Esophagus muscularis mucosa (tissue), 4 donors: Measurements from ENCODE around the gene UMPS.
"Not testable (repeated sequence)": the region's sequence is repeated elsewhere in the genome, so short reads cannot be mapped to it uniquely, and the experiment has no call there.

Experiments used
- CTCF ChIP-seq, 3 experiments: fragments of 200-600 bp in 2 of 3; fragments of 450-650 bp in 1 of 3; sonication (generic) in 2 of 3; IDR thresholded peaks; one replicate each; pipeline ENCODE4 v1.5.1; 2017 to 2019; ENCODE audit warnings: antibody characterized with exemption in 3 of 3, mild to moderate bottlenecking in 2 of 3, moderate library complexity in 1 of 3
- EP300 ChIP-seq: sonication (generic); formaldehyde crosslinking; IDR thresholded peaks from one replicate; pipeline ENCODE4 v1.6.1; 2017; ENCODE audit warnings: antibody characterized with exemption
- POLR2A ChIP-seq: fragments of 450-650 bp; IDR thresholded peaks from one replicate; pipeline ENCODE4 v1.6.1; 2017; ENCODE audit warnings: antibody characterized with exemption, moderate library complexity, mild to moderate bottlenecking, low read depth
- POLR2AphosphoS5 ChIP-seq, 2 donors: sonication (generic); formaldehyde crosslinking; IDR thresholded peaks; one replicate each; pipeline ENCODE4 v1.6.1; 2017; ENCODE audit warnings: antibody characterized with exemption in 2 of 2

GRCh38 chr3:124749877-124750276 lies 19.6 kb downstream of the UMPS start:
- TF ChIP-seq CTCF (IDR thresholded peaks at IDR 0.05); POLR2AphosphoS5 (IDR thresholded peaks at IDR 0.05); POLR2A; EP300: not testable (repeated sequence)
